SK-N-SH (cell line): Measurements from ENCODE around the gene UBAC2.

Source experiments
- CTCF ChIP-seq: fragments of 200-600 bp; sonication (generic); IDR thresholded peaks from 2 replicates; pipeline ENCODE4 v1.6.1; 2017; ENCODE audit warnings: antibody characterized with exemption, mild to moderate bottlenecking, moderate library complexity
- NRF1 ChIP-seq: IDR thresholded peaks from 2 replicates; pipeline ENCODE4 v1.6.1; 2012; ENCODE audit warnings: low read depth, mild to moderate bottlenecking, low read length

- TF ChIP-seq NRF1 (no peak), CTCF (no peak)
These were observed 47.4 kb upstream of the UBAC2 start for GRCh38 chr13:99153219-99153618.
